HEK293T (cell line): ENCODE data around the gene ZNF774.
A peak's percentile ranks its signal among the peaks of the same experiment; 100 is the strongest.

Source experiments
- CTCF ChIA-PET: fragments of 350-600 bp; formaldehyde crosslinking; extraction: SDS; loops from one replicate; lab custom pipeline; 2021; ENCODE audit warnings: antibody characterized with exemption, inconsistent platforms; lab: Yijun Ruan, JAX
- POLR2A ChIA-PET: fragments of 350-600 bp; formaldehyde crosslinking; extraction: SDS; loops from one replicate; lab custom pipeline; 2020; ENCODE audit warnings: antibody characterized with exemption, inconsistent platforms; lab: Yijun Ruan, JAX
- DNase-seq: peaks from one replicate; pipeline ENCODE4 v3.0.0; 2012; ENCODE audit warnings: mixed read lengths; ENCODE audit errors: extremely low spot score
- ARNT ChIP-seq: fragments of 450-650 bp; IDR thresholded peaks from 2 replicates; pipeline ENCODE4 v1.6.1; 2017; ENCODE audit warnings: mild to moderate bottlenecking
- BHLHE40 ChIP-seq: fragments of 450-650 bp; IDR thresholded peaks from 2 replicates; pipeline ENCODE4 v1.6.1; 2016; ENCODE audit warnings: mild to moderate bottlenecking, moderate library complexity, borderline replicate concordance
- CTBP1 ChIP-seq: fragments of 450-650 bp; IDR thresholded peaks from 2 replicates; pipeline ENCODE4 v1.6.1; 2016; ENCODE audit warnings: borderline replicate concordance
- ELF4 ChIP-seq: fragments of 450-650 bp; IDR thresholded peaks from 2 replicates; pipeline ENCODE4 v1.6.1; 2017; ENCODE audit warnings: antibody characterized with exemption
- FOXA1 ChIP-seq: fragments of 450-650 bp; IDR thresholded peaks from 2 replicates; pipeline ENCODE4 v1.6.1; 2016; ENCODE audit warnings: mild to moderate bottlenecking
- FOXK2 ChIP-seq: fragments of 450-650 bp; IDR thresholded peaks from 2 replicates; pipeline ENCODE4 v1.6.1; 2016; ENCODE audit warnings: mild to moderate bottlenecking
- FOXM1 ChIP-seq: fragments of 450-650 bp; IDR thresholded peaks from 2 replicates; pipeline ENCODE4 v1.6.1; 2017; ENCODE audit warnings: mild to moderate bottlenecking, borderline replicate concordance
- HDGF ChIP-seq: fragments of 450-650 bp; IDR thresholded peaks from 2 replicates; pipeline ENCODE4 v1.6.1; 2017; ENCODE audit warnings: antibody characterized with exemption, borderline replicate concordance
- L3MBTL2 ChIP-seq: fragments of 450-650 bp; conservative IDR thresholded peaks from 2 replicates; pipeline ENCODE4 v1.6.1; 2016; ENCODE audit warnings: mild to moderate bottlenecking
- LEF1 ChIP-seq: fragments of 450-650 bp; IDR thresholded peaks from 2 replicates; pipeline ENCODE4 v1.6.1; 2017; ENCODE audit warnings: mild to moderate bottlenecking, borderline replicate concordance
- NFRKB ChIP-seq: fragments of 450-650 bp; IDR thresholded peaks from 2 replicates; pipeline ENCODE4 v1.6.1; 2016; ENCODE audit warnings: mild to moderate bottlenecking, moderate library complexity
- SP1 ChIP-seq: fragments of 450-650 bp; IDR thresholded peaks from 2 replicates; pipeline ENCODE4 v1.6.1; 2017
- SUZ12 ChIP-seq: fragments of 450-650 bp; IDR thresholded peaks from 2 replicates; pipeline ENCODE4 v1.6.1; 2016; ENCODE audit warnings: mild to moderate bottlenecking
- TARDBP ChIP-seq: fragments of 450-650 bp; IDR thresholded peaks from 2 replicates; pipeline ENCODE4 v1.6.1; 2016
- ZNF384 ChIP-seq: fragments of 450-650 bp; IDR thresholded peaks from 2 replicates; pipeline ENCODE4 v1.6.1; 2016
- TF ChIP-seq, protein P1 (sequence below): fragments of 450-650 bp; IDR thresholded peaks from 2 replicates; pipeline ENCODE4 v1.6.1; 2016

Gene ZNF774

DNA sequence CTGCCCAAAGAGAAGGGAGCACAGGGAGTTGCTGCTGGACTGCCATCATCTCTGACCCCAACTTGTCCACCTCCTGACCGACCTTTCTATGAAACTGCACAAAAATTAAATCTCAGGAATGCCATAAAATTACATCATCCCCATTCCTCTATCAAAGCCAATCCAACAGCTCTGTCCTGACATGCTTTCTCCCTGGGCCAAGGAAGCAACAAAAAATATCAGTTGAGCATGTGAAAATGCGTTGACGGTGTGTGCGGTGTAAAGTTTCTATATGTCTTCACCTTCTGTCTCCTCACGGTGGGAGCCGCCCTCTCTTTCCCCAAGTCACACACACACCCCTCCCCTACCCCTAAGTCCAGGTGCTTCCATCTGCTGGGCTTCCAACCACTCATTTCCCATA is 3.6 kb upstream of the ZNF774 start:
- TF ChIP-seq LEF1: no peak
- TF ChIP-seq, protein P1, sequence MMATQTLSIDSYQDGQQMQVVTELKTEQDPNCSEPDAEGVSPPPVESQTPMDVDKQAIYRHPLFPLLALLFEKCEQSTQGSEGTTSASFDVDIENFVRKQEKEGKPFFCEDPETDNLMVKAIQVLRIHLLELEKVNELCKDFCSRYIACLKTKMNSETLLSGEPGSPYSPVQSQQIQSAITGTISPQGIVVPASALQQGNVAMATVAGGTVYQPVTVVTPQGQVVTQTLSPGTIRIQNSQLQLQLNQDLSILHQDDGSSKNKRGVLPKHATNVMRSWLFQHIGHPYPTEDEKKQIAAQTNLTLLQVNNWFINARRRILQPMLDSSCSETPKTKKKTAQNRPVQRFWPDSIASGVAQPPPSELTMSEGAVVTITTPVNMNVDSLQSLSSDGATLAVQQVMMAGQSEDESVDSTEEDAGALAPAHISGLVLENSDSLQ: no peak
- no peak for TF ChIP-seq ARNT
- no peak for TF ChIP-seq FOXK2
- TF ChIP-seq TARDBP: no peak
- CTCF ChIA-PET: no interaction called here
- POLR2A ChIA-PET: no interaction called here
- DNase-seq: no peak

DNA sequence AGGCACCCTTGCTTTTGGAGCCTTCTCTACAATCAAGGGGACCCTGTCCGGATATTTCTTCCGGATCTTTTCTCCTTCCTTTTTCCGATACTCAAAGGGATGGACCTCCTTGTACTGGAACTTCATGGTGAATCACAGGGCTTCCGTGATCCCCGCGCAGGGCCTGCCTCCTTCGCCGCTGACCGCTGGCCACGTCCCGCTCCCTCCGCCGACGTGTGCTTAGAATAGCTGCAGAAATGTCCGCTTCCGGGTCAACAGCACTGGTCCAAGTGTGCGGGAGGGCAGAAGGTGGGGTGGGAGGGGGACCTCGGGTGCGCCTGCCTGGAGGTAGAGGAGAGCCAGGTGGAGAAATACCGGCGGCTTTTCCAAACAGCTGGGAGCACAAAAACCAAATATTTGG is 3.0 kb upstream of the ZNF774 start:
- CTCF ChIA-PET: no interaction called here
- POLR2A ChIA-PET: no interaction called here
- TF ChIP-seq, protein P1: no peak
- no peak for TF ChIP-seq CTBP1
- TF ChIP-seq L3MBTL2: no peak
- TF ChIP-seq FOXM1: no peak
- TF ChIP-seq FOXK2: no peak
- no peak for TF ChIP-seq BHLHE40
- no peak for TF ChIP-seq ZNF384
- no peak for TF ChIP-seq SP1
- no peak for DNase-seq

DNA sequence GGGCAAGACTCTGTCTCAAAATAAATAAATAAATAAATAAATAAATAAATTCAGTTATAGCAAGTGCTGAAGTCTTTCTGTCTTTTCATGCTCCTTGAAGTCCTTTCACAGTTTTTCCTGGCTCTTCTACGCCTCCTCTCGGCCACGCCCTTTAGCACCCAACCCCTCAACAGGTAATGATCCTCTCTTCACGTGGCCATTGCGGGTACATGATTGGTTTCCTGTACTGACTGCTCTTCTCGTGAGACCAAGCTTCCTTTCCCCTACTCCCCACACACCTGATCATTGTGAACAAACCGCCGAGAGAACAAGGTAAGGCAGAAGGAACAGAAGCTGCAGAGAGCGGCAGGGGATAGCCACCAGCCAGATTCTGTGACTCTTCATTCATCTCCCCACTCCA is 2.3 kb upstream of the ZNF774 start:
- TF ChIP-seq FOXK2: no peak
- TF ChIP-seq LEF1: no peak
- TF ChIP-seq, protein P1: no peak
- no peak for TF ChIP-seq ELF4
- TF ChIP-seq TARDBP: no peak
- TF ChIP-seq SUZ12: no peak
- POLR2A ChIA-PET: no interaction called here
- no peak for DNase-seq
- CTCF ChIA-PET: no interaction called here

DNA sequence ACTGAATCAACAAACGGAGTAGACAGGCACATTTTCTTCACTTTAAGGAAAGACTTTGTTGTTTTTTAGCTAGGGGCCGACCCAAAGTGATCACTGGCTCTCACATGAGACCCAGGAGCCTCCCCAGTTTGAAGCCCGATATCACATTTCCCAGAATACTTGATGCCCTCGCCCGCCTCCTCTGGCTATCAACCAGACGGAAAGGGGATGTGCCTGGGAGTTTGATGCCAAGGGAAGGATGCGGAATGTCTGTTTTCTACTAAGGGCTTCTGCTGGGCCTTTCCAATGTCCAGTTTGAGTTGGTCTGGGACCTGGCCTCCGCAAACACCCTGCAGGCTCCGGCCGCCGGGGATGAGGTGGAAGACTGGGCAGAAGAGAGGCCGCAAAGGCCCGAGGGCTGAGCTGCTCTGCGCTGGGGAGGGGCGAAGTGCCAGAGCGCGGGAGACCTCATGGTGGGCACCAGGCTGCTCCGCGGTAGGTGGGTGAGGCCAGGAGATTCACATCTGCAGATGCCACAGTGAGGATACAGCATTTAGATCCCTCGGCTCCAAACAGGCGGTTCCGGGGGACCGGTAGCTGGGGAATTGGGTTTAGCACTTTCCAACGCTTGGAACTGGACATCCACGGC is 491 bp upstream of the ZNF774 start:
- no peak for DNase-seq
- ChIA-PET CTCF (interaction anchor here (0.7 to 1.5 kb wide), 3 partner anchors 10 to 331 kb away, joined by 3 to 7 read pairs (median 5); no protein-coding TSS in a partner anchor), POLR2A (interaction anchor here (0.9 to 1.5 kb wide), 8 partner anchors 8 to 129 kb away, joined by 3 to 6 read pairs (median 4); partner anchors contain the start of gene IQGAP1)
- TF ChIP-seq L3MBTL2: peak; percentile 68; the same call in 1 of the 2 replicates
- no peak for TF ChIP-seq SP1

DNA sequence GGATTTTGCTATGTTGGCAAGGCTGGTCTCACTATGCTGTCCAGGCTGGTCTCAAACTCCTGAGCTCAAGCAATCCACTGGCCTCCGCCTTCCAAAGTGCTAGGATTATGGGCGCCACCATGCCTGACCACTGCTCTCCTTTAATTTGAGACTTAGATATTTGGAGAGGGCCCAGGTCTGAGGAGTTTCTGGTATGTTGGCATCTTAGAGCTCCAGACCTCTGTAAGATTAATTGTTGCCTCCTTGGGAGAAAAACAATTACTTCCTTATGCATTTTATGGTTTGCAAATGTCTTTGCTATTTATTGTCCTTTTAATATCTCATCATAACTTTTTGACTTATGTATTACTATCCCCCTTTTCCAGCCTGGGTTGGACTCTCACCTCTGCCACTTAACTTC is 2.9 kb downstream of the ZNF774 start:
- ChIA-PET POLR2A (no interaction called here), CTCF (interaction anchor here (1.1 kb wide), 1 partner anchor 35 kb away, joined by 6 read pairs; no protein-coding TSS in a partner anchor)
- no peak for DNase-seq
- TF ChIP-seq LEF1 (no peak), HDGF (no peak), CTBP1 (no peak), FOXK2 (no peak), TARDBP (no peak), FOXM1 (no peak), L3MBTL2 (no peak), BHLHE40 (no peak), ELF4 (no peak), NFRKB (no peak), SUZ12 (no peak), FOXA1 (no peak), ARNT (no peak), SP1 (no peak), ZNF384 (no peak)
- TF ChIP-seq, protein P1: no peak

DNA sequence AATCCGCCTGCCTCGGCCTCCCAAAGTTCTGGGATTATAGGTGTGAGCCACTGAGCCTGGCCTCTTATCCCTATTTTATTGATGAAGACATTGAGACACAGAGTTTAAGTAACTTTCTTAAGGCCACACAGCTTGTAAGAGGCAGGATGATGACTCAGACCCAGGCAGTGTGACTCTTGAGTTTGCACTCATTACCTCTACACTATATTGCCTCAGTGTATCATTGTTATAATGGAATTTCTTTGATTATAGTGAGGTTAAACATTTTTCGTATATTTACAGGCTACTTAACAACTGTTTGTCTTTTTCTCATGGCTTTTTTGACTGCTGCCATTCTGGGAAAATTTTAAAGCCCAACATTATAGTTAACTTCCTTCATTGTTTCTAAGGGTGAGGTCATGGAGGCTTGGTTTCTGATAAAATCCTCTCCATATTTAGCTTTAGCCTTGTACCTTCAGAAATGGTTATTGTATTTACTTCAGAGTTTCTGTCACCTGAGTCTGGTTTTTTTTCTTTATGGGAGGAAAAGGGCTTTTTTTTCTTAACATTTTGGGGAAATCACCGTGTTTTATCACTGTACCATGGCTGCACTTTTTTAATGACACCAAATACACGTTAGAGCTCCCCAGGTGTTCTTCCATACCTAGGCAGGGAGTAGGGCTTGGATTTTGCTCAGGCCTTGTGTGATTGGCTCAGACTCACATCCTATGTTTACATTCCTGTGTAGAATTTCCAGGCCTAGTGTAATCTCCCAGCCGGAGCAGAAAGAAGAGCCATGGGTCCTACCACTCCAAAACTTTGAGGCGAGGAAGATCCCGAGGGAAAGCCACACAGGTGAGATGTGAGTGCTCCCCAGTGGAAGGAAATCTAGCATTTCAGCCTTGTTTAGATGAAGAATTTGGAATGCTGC is 6.3 kb downstream of the ZNF774 start:
- no peak for DNase-seq
- ChIA-PET CTCF (no interaction called here), POLR2A (no interaction called here)
- TF ChIP-seq CTBP1: no peak
- TF ChIP-seq TARDBP: no peak
- TF ChIP-seq LEF1: no peak
- TF ChIP-seq HDGF: no peak
- no peak for TF ChIP-seq FOXA1
- no peak for TF ChIP-seq ARNT
- no peak for TF ChIP-seq SP1
- no peak for TF ChIP-seq BHLHE40
- no peak for TF ChIP-seq L3MBTL2
- TF ChIP-seq SUZ12: no peak
- no peak for TF ChIP-seq FOXM1
- TF ChIP-seq ELF4: no peak
- TF ChIP-seq, protein P1: no peak
- no peak for TF ChIP-seq ZNF384
- TF ChIP-seq FOXK2: no peak
- no peak for TF ChIP-seq NFRKB
